ENCODE results near the gene SNRPE. TPM values are rescaled to one million over a fixed set of nuclear protein-coding genes. Genes with fewer than 3 reads are reported as not detected.
"Not testable (repeated sequence)": the region's sequence is repeated elsewhere in the genome, so short reads cannot be mapped to it uniquely, and the experiment has no call there.

SNRPE gene
- 46.2 and 83.6 TPM in 2 replicates for total RNA-seq (2014; rRNA removed; shearing (Covaris generic))

DNA sequence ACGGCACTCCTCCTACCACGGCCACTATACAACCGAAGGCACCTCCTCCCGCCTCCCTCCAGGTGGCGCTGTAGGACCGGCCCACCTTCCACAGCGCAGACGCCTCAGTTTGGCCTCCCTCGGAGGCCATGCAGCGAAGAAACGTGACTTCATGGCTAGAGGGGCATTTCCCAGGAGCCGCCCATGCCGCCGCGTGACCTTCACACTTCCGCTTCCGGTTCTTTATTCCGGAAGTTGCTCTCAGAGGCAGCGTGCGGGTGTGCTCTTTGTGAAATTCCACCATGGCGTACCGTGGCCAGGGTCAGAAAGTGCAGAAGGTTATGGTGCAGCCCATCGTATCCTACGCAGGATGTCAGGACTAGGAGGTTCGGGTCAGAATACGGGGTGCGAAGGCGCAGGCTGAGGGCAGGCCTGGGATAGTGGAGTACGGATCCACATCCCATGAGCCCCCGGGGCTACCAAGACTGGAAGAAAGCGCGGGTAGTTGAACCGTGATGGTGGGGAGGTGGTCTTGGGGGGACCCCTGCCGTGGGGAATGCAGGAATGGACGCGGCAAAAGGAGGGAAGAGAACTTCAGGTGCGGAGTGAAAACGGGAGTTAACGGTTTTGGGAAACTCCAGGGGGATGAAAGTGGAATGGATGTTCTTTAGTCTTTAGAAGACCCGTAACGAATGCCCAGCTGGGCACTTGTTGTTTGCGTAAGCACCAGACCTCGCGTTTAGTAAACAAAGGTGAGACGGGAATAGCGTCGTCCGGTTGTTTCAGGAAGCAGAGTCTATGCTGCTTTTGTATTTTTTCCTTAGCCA, at the start of gene SNRPE:
Gene SNRPE (plus strand): TSS at position 221 of the 806 bp plus-strand sequence. CDS start 61 bp downstream, at position 282.
- DNase-seq (ENCODE audit: low spot score) = peak; percentile 98

DNA sequence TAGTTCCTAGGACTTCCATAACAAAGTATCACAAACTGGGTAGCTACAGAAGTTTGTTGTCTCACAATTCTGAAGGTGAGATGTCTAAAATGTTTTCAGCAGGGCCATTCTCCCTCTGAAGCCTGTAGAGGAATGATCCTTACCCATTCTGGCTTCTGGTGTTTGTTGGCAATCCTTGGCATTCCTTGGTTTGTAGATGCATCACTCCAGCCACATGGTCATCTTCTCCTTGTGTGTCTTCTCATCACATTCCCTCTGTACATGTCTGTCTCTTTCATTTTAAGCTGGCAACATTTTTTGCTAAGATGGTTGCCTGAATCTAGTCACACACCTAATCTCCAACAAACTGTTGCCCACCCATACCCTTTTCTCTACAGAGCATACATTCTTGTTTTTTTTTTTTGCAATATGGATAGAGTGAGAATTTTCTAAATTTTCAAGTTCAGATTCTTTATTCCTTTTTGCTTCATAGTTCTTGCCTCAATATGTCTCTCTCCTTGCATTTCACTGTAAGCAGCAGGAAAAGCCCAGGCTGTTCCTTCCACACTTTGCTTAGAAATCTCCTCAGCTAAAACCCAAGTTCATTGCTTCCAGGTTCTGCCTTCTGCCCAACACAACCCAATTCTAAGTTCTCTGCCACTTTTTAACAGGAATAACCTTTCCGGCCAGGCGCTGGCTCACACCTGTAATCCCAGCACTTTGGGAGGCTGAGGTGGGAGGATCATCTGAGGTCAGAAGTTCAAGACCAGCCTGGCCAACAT, 47.6 kb upstream of the SNRPE start:
- DNase-seq (ENCODE audit: low spot score) = no peak

DNA sequence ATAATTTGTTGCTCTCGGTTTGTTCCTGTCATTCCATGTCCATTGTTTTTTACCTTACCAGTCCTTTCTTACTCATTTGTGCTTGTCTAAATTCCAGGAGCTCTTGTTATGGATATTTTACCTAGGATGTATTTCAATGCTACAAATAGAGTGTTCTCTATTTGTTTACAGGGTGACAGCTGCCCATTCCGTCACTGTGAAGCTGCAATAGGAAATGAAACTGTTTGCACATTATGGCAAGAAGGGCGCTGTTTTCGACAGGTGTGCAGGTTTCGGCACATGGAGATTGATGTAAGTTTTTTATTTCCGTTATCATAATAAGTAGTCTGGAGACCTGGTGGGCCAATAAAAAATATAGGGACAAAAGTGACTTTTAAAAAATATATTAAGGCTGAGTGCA, 43.0 kb upstream of the SNRPE start:
- no peak for DNase-seq (ENCODE audit: low spot score)

DNA sequence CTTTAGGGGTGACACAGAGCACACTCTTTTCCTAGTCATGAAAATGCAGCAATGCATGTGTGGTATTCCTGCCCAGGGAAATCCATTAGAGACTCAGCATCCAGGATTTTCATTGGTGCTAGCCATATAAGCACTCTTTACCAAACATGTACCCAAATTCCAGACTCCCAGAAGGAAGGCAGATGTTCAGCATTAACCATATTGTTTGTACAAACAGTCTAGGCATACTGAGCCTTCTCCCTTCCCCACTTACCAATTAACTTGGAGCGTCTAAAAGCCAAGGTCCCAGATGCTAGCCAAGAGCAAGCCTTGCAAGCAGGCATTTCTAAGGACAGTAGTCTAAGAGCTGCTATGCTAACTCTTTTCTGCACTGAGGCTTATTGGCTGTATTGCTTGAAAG, 38.1 kb upstream of the SNRPE start:
- no peak for DNase-seq (ENCODE audit: low spot score)

DNA sequence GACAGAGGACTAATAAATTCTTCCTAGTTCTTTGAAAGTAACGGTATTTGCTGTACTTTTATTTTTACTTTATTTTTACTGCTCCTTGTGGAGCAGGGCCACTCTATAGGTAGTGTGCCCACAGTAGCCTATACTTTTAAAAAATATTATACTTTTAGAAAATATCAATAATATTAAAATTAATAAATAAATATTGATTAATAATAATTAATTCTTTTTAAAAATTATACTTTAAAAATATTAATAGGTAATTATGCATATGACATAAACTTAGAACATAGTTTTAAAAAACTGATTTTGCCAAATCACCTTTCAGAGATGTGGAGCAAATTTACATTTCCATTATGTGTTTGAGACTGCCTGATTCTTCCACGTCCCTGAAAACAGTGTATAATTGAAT, 35.2 kb upstream of the SNRPE start:
- no peak for DNase-seq (ENCODE audit: low spot score)

DNA sequence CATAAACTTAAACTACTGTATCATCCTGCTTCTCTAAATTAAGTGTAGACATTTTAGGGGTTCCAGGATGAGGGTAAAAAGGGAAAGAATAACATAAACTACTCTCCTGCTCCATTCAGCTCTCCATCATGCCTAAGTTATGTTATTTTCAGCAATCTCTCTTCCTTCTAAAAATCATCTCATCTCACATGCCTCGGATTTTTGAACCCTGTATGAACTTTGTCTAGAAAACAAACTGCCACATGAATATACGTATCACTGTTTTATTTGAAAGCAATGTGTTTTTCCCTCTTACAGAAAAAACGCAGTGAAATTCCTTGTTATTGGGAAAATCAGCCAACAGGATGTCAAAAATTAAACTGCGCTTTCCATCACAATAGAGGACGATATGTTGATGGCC, 33.4 kb upstream of the SNRPE start:
- DNase-seq (ENCODE audit: low spot score) = no peak

DNA sequence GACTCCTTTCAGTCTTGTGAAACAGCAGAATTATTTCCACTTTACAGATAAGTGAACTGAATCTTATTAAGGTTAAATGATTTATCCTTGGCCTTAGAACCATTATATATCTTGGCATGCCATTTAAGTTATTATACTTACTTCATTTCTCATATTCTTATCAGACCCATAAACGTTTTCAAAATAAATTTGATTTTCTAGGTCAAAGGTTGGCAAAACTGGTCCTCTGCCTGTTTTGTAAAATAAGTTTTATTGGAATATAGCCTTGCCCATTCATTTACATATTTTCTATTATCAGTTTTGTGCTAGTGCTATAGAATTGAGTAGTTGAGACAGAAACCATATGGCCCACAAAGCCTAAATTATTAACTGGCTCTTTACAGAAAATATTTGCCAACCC, 32.9 kb upstream of the SNRPE start:
- DNase-seq (ENCODE audit: low spot score) = no peak

DNA sequence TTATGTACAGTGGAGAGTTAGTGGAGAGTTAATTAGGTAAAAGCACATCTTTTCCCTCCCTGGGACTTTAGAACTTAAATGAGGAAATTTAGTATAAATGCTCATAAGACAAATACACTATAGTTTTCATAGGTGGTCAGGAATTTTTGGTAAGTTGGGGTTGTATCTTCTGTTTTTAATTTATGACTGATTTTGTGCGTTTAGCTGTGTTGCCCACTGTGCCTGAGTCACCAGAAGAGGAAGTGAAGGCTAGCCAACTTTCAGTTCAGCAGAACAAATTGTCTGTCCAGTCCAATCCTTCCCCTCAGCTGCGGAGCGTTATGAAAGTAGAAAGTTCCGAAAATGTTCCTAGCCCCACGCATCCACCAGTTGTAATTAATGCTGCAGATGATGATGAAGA, 32.2 kb upstream of the SNRPE start:
- not testable (repeated sequence) for DNase-seq (ENCODE audit: low spot score)

DNA sequence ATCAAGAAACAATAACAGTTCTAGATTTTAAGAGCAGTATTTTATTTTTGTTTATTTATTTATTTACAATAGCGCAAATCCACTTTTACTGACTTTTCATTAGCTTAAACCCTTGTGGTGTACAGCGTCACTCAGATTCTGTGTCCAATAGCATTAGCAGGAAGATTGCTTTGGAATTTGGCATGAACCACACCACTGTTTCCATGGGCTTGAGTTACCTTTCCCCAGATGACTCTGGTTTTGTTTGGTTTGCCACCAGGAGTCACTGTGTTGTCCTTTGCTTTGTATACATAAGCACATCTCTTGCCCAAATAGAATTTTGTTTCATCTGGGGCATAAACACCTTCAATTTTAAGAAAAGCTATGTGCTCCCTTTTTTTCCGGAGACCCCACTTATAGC, 25.9 kb upstream of the SNRPE start:
- DNase-seq (ENCODE audit: low spot score) = no peak

DNA sequence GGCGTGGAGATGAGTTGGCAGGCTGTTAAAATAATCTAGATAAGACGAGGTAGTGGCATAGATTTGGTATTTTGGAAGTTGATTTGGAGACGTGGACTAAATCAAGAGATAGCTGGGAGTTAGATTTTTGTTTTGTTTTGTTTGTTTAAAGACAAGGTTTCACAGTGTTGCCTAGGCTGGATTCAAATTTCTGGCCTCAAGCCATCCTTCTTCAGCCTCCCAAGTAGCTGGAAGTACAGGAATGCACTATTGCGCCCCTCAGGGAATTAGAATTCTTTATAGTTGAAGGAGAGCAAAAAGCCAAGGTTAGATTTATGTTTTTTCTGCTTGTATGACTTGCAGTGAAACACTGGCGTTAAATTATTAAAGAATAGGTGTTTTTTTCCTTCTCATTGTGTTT, 22.3 kb upstream of the SNRPE start:
- DNase-seq (ENCODE audit: low spot score) = no peak

DNA sequence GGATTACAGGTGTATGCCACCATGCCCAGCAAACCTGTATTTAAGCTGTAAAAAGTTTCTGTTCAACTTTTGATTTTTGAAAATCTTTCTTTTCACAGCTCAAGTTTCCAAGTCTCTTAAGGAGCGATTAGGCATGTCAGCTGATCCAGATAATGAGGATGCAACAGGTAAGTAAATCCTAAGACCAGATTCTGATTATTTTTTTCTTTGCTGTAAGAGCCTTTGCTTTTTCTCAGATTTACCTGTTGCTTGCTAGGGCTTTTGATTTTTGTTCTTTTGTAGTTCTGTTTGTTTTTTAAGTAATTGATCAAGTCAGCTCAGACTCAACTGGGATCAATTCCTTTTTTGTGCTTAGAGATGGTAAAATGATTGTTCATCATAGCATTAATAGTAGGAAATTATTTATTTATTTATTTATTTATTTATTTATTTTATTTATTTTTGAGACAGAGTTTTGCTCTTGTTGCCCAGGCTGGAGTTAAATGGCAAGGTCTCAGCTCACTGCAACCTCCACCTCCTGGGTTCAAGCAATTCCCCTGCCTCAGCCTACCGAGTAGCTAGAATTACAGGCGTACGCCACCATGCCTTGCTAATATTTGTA, 21.1 kb upstream of the SNRPE start:
- no peak for DNase-seq (ENCODE audit: low spot score)

DNA sequence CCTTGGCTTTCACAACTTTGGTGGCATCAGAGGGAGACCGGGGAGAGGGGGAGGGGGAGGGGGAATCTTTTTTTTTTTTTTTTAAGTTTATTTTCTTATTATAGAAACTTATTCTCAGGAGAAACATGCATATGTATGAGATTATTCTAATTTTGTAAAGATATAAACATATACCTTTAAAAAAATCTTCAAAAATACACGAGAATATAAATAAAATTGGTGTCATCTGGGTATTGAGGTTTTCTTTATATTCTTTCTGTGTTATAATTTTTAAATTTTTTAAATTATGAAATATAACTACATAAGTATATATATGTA, 18.9 kb upstream of the SNRPE start:
- no peak for DNase-seq (ENCODE audit: low spot score)

DNA sequence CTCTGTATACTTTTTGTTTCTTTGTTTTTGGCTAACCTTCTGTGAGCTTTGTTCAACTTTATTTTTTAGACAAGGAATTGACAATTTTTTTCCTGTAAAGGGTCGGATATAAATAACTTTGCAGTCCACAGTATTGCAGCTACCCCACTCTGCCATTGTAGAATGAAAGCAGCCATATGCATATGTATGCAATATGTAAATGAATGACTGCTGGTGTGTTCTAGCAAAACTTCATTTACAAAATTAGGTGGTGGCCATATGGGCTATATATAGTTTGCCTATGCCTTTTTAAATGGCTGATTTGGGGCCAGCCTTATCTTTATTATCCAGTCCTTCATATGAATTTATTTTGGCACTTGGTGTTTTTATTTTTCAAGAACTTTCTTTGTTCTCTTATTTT, 18.0 kb upstream of the SNRPE start:
- no peak for DNase-seq (ENCODE audit: low spot score)

DNA sequence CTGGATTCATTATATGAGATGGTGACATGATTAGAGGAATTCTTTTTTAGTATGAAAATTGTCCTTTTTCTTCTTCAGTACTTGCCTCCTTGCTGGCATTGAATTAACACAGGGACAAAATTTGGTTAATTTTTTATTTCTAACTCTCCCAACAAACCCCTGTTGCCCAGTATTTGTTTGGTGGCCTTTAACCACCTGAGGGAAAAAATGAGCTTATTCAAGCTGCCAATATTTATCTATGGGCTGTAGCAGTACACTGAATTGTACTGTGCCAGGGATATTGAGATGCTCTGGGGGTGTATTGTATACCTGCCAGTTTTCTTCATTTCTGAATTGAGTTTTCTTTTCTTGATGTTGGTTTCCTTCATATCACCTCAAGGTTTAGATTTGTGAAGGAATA, 8.3 kb upstream of the SNRPE start:
- DNase-seq (ENCODE audit: low spot score) = not testable (repeated sequence)

DNA sequence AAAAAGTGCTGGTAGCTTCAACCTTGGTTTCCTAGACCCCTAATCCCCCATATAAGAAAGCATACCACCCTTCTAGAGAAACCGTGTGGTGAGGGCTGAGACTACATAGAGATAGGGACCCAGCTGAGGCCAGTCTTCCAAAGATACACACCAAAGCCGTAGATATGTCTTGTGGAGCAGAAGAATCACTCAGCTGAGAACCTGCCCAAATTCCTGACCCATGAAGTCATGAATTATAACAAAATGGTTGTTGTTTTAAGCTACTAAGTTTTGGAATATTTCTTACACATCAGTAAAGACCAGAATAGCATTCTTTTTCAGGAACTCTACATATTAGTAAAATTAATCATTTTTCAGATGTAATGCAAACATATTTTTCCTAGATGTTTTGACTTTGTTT, 3.3 kb upstream of the SNRPE start:
- DNase-seq (ENCODE audit: low spot score) = no peak

DNA sequence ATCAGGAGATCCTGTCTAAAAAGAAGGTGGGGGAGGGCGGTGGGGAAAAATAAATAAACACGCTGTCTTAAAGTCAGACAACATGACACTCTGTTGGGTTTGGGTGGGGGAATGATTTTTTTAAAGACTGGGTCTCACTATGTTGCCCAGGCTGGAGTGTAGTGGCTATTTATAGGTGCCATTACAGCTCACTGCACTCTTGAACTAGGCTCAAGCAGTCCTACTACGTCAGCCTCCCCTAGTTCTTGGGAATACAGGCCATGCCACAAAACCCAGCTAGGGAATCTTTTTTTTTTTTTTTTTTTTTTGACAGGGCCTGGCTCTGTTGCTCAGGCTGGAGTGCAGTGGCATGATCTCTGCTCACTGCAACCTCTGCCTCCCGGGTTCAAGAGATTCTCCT, 2.4 kb upstream of the SNRPE start:
- DNase-seq (ENCODE audit: low spot score) = no peak

DNA sequence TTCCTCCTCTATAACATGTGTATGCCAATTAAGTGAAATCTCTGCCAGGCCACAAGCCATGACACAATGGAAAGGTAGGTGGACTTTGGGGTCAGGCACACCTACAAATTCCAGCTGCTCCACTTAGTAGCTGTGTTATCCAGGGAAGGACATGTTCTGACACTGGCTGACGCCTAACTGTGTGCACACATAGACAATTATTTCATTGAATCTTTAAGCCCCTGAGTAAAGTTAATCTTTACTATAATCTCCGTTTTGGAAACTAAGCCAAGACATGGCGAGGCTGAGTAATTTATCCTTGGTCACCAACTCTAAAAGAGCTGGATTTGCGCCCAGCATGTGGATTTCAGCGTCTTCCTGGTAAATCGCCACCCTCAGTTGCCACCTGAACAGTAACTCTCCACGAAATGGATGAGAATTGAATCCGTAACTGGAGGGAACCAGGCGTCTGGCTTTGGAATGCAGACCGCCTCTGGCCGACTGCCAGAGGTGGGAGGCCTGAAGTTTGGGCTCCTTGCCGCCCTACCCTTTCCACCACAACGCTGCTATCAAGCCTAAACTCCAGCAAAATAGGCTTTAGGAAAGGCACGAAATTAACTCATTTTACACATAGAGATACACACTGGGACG, 888 bp upstream of the SNRPE start:
- DNase-seq (ENCODE audit: low spot score) = peak; percentile 80

DNA sequence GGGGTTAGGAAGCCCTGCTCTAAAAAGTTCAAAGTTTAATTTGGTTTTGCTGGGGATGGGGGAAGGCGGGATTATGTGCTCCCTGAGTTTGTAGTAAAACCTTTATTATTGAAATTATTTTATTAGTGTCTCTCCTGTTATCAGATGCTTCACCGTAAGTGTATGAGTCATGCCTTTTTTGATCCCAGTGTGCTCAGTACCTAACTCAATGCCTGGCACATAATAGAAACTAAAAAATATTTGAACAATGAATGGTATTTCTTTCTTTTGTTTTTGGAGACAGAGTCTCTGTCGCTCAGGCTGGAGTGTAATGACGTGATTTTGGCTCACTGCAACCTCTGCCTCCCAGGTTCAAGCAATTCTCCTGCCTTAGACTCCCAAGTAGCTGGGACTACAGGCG, 6.4 kb downstream of the SNRPE start:
- no peak for DNase-seq (ENCODE audit: low spot score)

DNA sequence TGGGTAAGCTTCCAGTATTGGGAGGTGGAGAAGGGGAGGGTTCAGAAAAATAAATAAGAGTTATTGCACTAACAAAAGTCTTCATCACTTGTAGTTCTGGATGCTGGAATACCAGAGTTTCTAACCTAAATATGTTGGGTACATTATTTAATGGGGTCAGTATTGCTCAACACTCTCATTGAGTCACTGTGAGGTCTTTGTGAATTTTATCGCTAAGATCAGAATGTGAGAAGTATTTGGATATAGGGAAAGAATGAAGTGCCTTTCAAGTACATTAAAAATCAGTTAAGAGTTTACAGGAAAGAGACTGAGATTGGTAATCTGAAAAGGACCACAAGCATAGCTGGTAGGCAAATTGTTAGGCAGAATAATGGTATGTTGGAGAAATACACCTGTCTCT, 8.8 kb downstream of the SNRPE start:
- no peak for DNase-seq (ENCODE audit: low spot score)

DNA sequence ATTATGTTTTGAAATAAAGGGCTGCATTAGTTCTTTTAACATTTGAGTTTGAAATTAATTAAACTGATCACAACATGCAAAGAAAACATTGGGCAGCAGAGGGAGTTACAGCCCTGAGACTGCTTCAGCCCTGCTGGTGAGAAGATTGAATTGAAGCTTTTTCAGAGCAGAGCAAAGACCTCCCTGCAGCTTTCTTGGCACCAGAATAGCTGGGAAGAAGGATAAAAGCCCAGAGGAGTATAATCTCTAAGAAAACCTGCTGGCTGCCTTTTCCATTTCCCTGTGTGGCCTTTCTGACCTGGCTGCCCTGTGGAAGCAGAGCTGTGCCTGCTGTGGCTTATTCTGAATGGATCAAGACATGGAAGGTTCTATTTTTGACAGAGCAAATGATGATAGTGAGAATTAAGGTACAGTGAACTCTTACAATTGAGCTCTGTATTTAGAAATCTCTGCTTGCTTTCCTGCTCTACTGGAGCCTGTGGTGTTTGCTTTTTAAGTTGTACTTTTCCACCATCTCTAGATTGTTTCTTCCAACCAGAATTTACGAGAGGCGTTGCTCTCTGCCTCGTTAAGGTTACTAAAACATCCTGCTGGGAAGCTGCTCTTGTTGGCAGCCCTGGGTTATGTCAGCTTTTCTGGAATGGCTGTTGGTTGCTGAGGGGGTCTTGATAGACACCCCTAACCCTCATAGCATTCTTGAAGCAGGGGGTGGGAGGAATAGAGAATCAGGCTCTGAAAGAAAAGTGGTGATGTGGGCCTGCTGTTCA, 9.9 kb downstream of the SNRPE start:
- peak; percentile 63 for DNase-seq (ENCODE audit: low spot score)

DNA sequence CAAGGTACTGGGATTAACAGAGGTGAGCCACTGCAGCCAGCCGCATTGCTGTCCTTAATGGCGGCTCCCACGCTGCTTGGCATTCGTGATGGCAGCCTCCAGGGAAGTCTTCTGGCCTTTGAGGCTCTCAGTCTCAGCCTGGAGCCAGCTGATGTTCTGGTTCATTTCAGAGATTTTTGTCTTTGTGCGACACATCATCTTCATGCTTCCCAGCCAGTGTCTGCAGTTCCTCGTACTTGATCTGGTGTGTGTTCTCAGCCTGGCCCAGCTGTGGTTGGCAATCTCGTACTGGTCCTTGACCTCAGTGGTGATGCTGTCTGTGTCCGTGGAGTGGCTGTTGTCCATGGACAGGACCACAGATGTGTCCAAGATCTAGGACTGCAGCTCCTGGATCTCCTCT, 11.7 kb downstream of the SNRPE start:
- DNase-seq (ENCODE audit: low spot score) = no peak

DNA sequence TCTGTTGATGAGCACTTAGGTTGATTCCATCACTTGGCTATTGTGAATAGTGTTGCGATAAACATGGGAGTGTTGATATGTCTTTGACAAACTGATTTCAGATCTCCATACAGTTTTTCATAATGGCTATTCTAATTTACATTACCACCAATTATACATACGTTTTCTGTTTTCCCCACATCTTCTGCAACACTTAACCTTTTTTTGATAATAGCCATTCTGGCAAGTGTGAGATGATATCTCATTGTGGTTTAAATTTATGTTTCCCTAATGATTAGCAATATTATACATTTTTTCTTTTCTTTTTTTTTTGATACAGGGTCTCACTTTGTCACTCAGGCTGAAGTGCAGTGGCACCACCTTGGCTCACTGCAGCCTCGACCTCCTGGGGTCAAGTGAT, 17.0 kb downstream of the SNRPE start:
- no peak for DNase-seq (ENCODE audit: low spot score)
